K562 (cell line): ENCODE results near the gene TIGAR. TPM values are rescaled to one million over a fixed set of nuclear protein-coding genes. Genes with fewer than 3 reads are reported as not detected.

Experiments
- ATAC-seq: fragments of 200-7000 bp; cut with Tn5 transposase; 3 replicates; pipeline ENCODE4 v1.9.1; 2020; ENCODE audit warnings: moderate library complexity
- BruUV-seq: library from RNA; stranded (reverse); fragments of 400-500 nt; replicated peaks from 2 replicates; lab custom pipeline; 2021; lab: Mats Ljungman, UMichigan
- CTCF ChIA-PET: fragments of 300-600 bp; formaldehyde crosslinking; extraction: SDS; loops from one replicate; lab custom pipeline; 2021; ENCODE audit warnings: low intra/inter-chr PET ratio; lab: Yijun Ruan, JAX
- POLR2A ChIA-PET: fragments of 300-600, 350-650 bp; sonication (Branson Sonifier 250); formaldehyde crosslinking; extraction: SDS; loops from one replicate; lab custom pipeline; 2021; ENCODE audit warnings: antibody characterized with exemption, inconsistent platforms; lab: Yijun Ruan, JAX
- DNase-seq, 4 experiments: peaks; one replicate each; pipeline versions ENCODE4 v3.0.0 to v3.0.0-alpha.2; 2011 to 2018; ENCODE audit warnings: low spot score in 3 of 4, mixed read lengths in 3 of 4; ENCODE audit errors: extremely low read depth in 1 of 4
- FAIRE-seq: peaks from 2 replicates; lab custom pipeline; 2011; peaks lifted over from hg19 to GRCh38; lab: Jason Lieb, UNC
- H2AFZ ChIP-seq: 2 replicates; pipeline ENCODE4 v1.6.0; 2011; ENCODE audit warnings: low read depth, low read length, control low read depth, inconsistent platforms
- H3K27ac ChIP-seq: fragments of 200-600 bp; 3 replicates; pipeline ENCODE4 v1.8.0; 2011; ENCODE audit warnings: low read depth, mild to moderate bottlenecking, control low read depth, inconsistent platforms, low read length, moderate library complexity, mixed read lengths; ENCODE audit errors: extremely low read depth
- H3K27me3 ChIP-seq, 2 experiments: fragments of 300-600 bp in 1 of 2; 2 replicates in 1 of 2; 3 replicates in 1 of 2; pipeline versions ENCODE4 v1.6.0 to v1.8.0; 2011; ENCODE audit warnings: inconsistent platforms in 2 of 2, low read length in 2 of 2, mild to moderate bottlenecking in 1 of 2, mixed read lengths in 1 of 2, moderate library complexity in 1 of 2; ENCODE audit not compliant: control insufficient read depth in 2 of 2, insufficient read depth in 2 of 2
- H3K36me3 ChIP-seq: fragments of 300-600 bp; 3 replicates; pipeline ENCODE4 v1.8.0; 2011; ENCODE audit warnings: mild to moderate bottlenecking, low read length, inconsistent platforms; ENCODE audit not compliant: control insufficient read depth, insufficient read depth
- H3K4me1 ChIP-seq, 2 experiments: fragments of 200-600 bp in 1 of 2; replicated peaks in 1 of 2; 2 replicates in 1 of 2; 3 replicates in 1 of 2; pipeline versions ENCODE4 v1.5.1 to v1.8.0; 2011; ENCODE audit warnings: inconsistent platforms in 2 of 2, low read length in 2 of 2, mild to moderate bottlenecking in 1 of 2, mixed read lengths in 1 of 2, moderate library complexity in 1 of 2; ENCODE audit not compliant: control insufficient read depth in 2 of 2, insufficient read depth in 2 of 2
- H3K4me2 ChIP-seq: 2 replicates; pipeline ENCODE4 v1.6.1; 2011; ENCODE audit warnings: low read length, control low read depth, inconsistent platforms, mixed read lengths; ENCODE audit not compliant: insufficient read depth
- H3K4me3 ChIP-seq: fragments of 200-600 bp; sonication (generic), shearing (Covaris generic); 2 replicates; pipeline ENCODE4 v1.5.1; 2016; ENCODE audit warnings: control low read depth, inconsistent platforms
- H3K79me2 ChIP-seq: fragments of 200-600 bp; 3 replicates; pipeline ENCODE4 v1.8.0; 2011; ENCODE audit warnings: low read length, inconsistent platforms; ENCODE audit not compliant: control insufficient read depth, insufficient read depth
- H3K9ac ChIP-seq, 2 experiments: 2 replicates each; pipeline versions ENCODE4 v1.6.0 to v1.6.1; 2011; ENCODE audit warnings: low read depth in 2 of 2, low read length in 2 of 2, control low read depth in 1 of 2, inconsistent platforms in 1 of 2, mild to moderate bottlenecking in 1 of 2, mixed read lengths in 1 of 2; ENCODE audit not compliant: insufficient read depth in 1 of 2
- H3K9me1 ChIP-seq: one replicate; pipeline ENCODE4 v1.6.0; 2011; ENCODE audit warnings: inconsistent platforms, mild to moderate bottlenecking, low read length, moderate library complexity; ENCODE audit not compliant: control insufficient read depth, insufficient read depth
- H3K9me3 ChIP-seq: replicated peaks from 2 replicates; pipeline ENCODE4 v1.5.1; 2011; ENCODE audit warnings: low read depth, low read length, inconsistent platforms; ENCODE audit not compliant: control insufficient read depth, insufficient read depth
- H4K20me1 ChIP-seq: replicated peaks from 2 replicates; pipeline ENCODE4 v1.6.1; 2011; ENCODE audit warnings: low read length, inconsistent platforms, mixed read lengths; ENCODE audit not compliant: control insufficient read depth, insufficient read depth
- ARNT ChIP-seq, 2 experiments: fragments of 450-650 bp; IDR thresholded peaks; 2 replicates each; pipeline ENCODE4 v1.6.1; 2016; ENCODE audit warnings: mild to moderate bottlenecking in 1 of 2
- CAMTA2 ChIP-seq: fragments of 250-450 bp; sonication (Bioruptor Pico); conservative IDR thresholded peaks from 2 replicates; pipeline ENCODE4 v1.5.1; 2022
- CTCFL ChIP-seq: IDR thresholded peaks from 2 replicates; pipeline ENCODE4 v1.6.1; 2011; ENCODE audit warnings: borderline replicate concordance, low read depth, mild to moderate bottlenecking, moderate library complexity, low read length; ENCODE audit not compliant: insufficient read depth, poor library complexity, severe bottlenecking
- EGR1 ChIP-seq: fragments of 450-650 bp; conservative IDR thresholded peaks from 2 replicates; pipeline ENCODE4 v1.6.1; 2017; ENCODE audit warnings: mild to moderate bottlenecking
- EP300 ChIP-seq: IDR thresholded peaks from 2 replicates; pipeline ENCODE4 v1.6.1; 2012; ENCODE audit warnings: low read length, improper control_type of control experiment
- EP400 ChIP-seq: fragments of 450-650 bp; IDR thresholded peaks from 2 replicates; pipeline ENCODE4 v1.6.1; 2017; ENCODE audit warnings: antibody characterized with exemption, mild to moderate bottlenecking, moderate library complexity
- HNRNPLL ChIP-seq: fragments of 200-400 bp; formaldehyde crosslinking; IDR thresholded peaks from 2 replicates; pipeline ENCODE4 v1.6.1; 2017; ENCODE audit warnings: low read length, low read depth, mild to moderate bottlenecking; ENCODE audit not compliant: poor library complexity, severe bottlenecking
- KDM1A ChIP-seq, 2 experiments: fragments of 450-650 bp; IDR thresholded peaks; 2 replicates each; pipeline ENCODE4 v1.6.1; 2016; ENCODE audit warnings: mild to moderate bottlenecking in 2 of 2
- MYNN ChIP-seq, 2 experiments: sonication (generic); formaldehyde crosslinking in 1 of 2; IDR thresholded peaks; 2 replicates each; pipeline versions ENCODE4 v1.5.0 to v1.6.1; 2016 to 2020; ENCODE audit warnings: antibody characterized with exemption in 1 of 2, missing genetic modification reagents in 1 of 2
- NFIC ChIP-seq: fragments of 450-650 bp; IDR thresholded peaks from 2 replicates; pipeline ENCODE4 v1.6.1; 2017; ENCODE audit warnings: mild to moderate bottlenecking, inconsistent platforms
- PYGO2 ChIP-seq: fragments of 450-650 bp; IDR thresholded peaks from 2 replicates; pipeline ENCODE4 v1.6.1; 2016; ENCODE audit warnings: mild to moderate bottlenecking, missing genetic modification characterization, moderate library complexity, missing compliant biosample characterization
- SIN3B ChIP-seq: fragments of 450-650 bp; IDR thresholded peaks from 2 replicates; pipeline ENCODE4 v1.6.1; 2017; ENCODE audit warnings: low read depth, mild to moderate bottlenecking, moderate library complexity
- SRSF7 ChIP-seq: fragments of 200-400 bp; formaldehyde crosslinking; optimal IDR thresholded peaks from 2 replicates; pipeline ENCODE3; 2017; ENCODE audit warnings: mild to moderate bottlenecking, low read depth, low read length
- TCF7L2 ChIP-seq: fragments of 150-350 bp; IDR thresholded peaks from 2 replicates; pipeline ENCODE4 v1.6.1; 2016; ENCODE audit warnings: low read depth, mild to moderate bottlenecking, low read length, moderate library complexity
- TCFL5 ChIP-seq: fragments of 250-450 bp; sonication (Bioruptor Pico); conservative IDR thresholded peaks from 2 replicates; pipeline ENCODE4 v1.6.1; 2021; ENCODE audit warnings: mild to moderate bottlenecking, moderate library complexity, matching md5 sums
- TGIF2 ChIP-seq: sonication (generic); formaldehyde crosslinking; IDR thresholded peaks from 2 replicates; pipeline ENCODE4 v1.8.1; 2022; ENCODE audit warnings: mild to moderate bottlenecking, missing genetic modification reagents, moderate library complexity
- THAP7 ChIP-seq: fragments of 250-450 bp; sonication (Bioruptor Pico); IDR thresholded peaks from 2 replicates; pipeline ENCODE4 v1.5.0; 2021
- ZBED1 ChIP-seq: IDR thresholded peaks from 2 replicates; pipeline ENCODE4 v1.6.1; 2014
- ZC3H4 ChIP-seq: sonication (generic); formaldehyde crosslinking; IDR thresholded peaks from 2 replicates; pipeline ENCODE4 v1.9.0; 2021; ENCODE audit warnings: missing genetic modification reagents, borderline replicate concordance
- ZNF224 ChIP-seq: sonication (generic); formaldehyde crosslinking; IDR thresholded peaks from 2 replicates; pipeline ENCODE4 v1.8.0; 2022; ENCODE audit warnings: mild to moderate bottlenecking, missing genetic modification reagents
- ZNF316 ChIP-seq: fragments of 450-650 bp; IDR thresholded peaks from 2 replicates; pipeline ENCODE4 v1.6.1; 2016
- ZNF444 ChIP-seq: fragments of 250-450 bp; sonication (Bioruptor Pico); IDR thresholded peaks from 2 replicates; pipeline ENCODE4 v1.4.0; 2020; ENCODE audit warnings: mild to moderate bottlenecking, moderate library complexity
- ZNF583 ChIP-seq: fragments of 250-450 bp; sonication (Bioruptor Pico); IDR thresholded peaks from 2 replicates; pipeline ENCODE4 v1.4.0; 2020
- ZNF764 ChIP-seq: fragments of 250-450 bp; sonication (Bioruptor Pico); IDR thresholded peaks from 2 replicates; pipeline ENCODE4 v1.4.0; 2020; ENCODE audit warnings: low read depth, mild to moderate bottlenecking, moderate library complexity
- ZNF79 ChIP-seq: fragments of 250-450 bp; sonication (Bioruptor Pico); IDR thresholded peaks from 2 replicates; pipeline ENCODE4 v1.4.0; 2020; ENCODE audit warnings: low read depth, mild to moderate bottlenecking, moderate library complexity
- WGBS: fragments of 100-300 bp; shearing (Covaris generic); methylation state at CpG from one replicate; pipeline ENCODE4 v1.1.6; 2016; ENCODE audit warnings: low coverage, mixed read lengths; ENCODE audit not compliant: insufficient coverage; ENCODE audit errors: missing lambda C conversion rate; 5-methylcytosine and 5-hydroxymethylcytosine counted together
- in situ Hi-C: fragments of 300-500 bp; cut with MboI; formaldehyde crosslinking; loops from 4 replicates; pipeline ENCODE4 v1.15.0; 2018; ENCODE audit warnings: inconsistent platforms, mixed read lengths
- intact Hi-C: fragments of 100-400 bp; cut with micrococcal nuclease; formaldehyde crosslinking; loops from 2 replicates; pipeline ENCODE4 v1.14.2; 2022
- polyA plus RNA-seq, 8 experiments: library from polyadenylated mRNA; depleted of rRNA in 4 of 8; stranded (reverse) in 5 of 8; unstranded in 3 of 8; fragments of >200 nt; fragmentation: Nextera tagmentation in 2 of 8; fragmentation: Illumina TruSeq in 1 of 8; extraction: Ambion mirVana in 2 of 8; extraction: Trizol in 1 of 8; gene quantifications; 2 replicates each; pipeline versions ENCODE4 v1.2.1 to v1.2.3, GENCODE V29; 2011 to 2014; ENCODE audit warnings: inconsistent platforms in 1 of 8, missing spikeins in 1 of 8
- total RNA-seq, 7 experiments: library from RNA; depleted of rRNA in 6 of 7; stranded (reverse); fragments of >200 nt in 6 of 7; fragmentation: Illumina TruSeq in 2 of 7; extraction: Trizol in 2 of 7; gene quantifications; 2 replicates each; pipeline versions ENCODE4 v1.2.1 to v1.2.3, GENCODE V29; 2011 to 2021; ENCODE audit warnings: low replicate concordance in 1 of 7

TIGAR gene
- total and polyA plus RNA-seq, 9 of the 15 experiments (the other 6 are each of a cell fraction or from before 2014, with no cell fraction given) = 0.11 to 1.0 (median 0.53) TPM; not detected in 2

DNA sequence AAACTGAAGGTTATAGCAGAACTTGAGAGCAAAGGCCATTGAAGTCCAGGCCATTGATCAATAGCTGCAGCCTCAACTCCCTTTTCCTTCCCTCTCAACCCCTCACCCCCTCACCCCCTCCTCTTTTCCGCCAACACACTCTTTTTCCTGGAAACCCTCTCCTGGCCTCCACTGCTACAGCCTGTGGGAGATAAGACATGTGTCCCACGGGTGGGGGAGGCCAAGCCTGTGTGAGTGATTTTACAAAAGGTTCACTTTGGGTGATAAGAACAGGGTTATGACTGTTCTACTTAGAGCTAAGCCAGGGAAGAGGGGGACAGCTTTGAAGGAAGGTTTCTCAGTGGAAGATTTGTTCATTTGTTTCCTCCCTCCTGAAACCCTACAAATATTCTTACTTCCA is 67.6 kb downstream of the TIGAR start:
- ATAC-seq (peak; percentile 94), DNase-seq (peak; percentile 52 to 89 (median 68)), FAIRE-seq (peak; percentile 95)
- Histone ChIP-seq H3K79me2 (no peaks in the 10 kb centered on the region), H3K9ac (peak overlapping the region in 1 of 2 experiments; percentile 34; a peak in 1 of 4 replicates), H2AFZ (peak overlapping the region; percentile 45; the same call in 1 of the 2 replicates), H3K27ac (peak overlapping the region; percentile 19), H3K4me3 (no peak overlapping the region), H3K9me3 (no peaks in the 10 kb centered on the region), H3K4me1 (peaks cover 12 to 23% of the 10 kb centered on the region in 2 experiments; a peak in 4 of 5 replicates), H3K36me3 (no peaks in the 10 kb centered on the region), H3K9me1 (no peaks in the 10 kb centered on the region), H4K20me1 (no peaks in the 10 kb centered on the region), H3K27me3 (no peaks in the 10 kb centered on the region), H3K4me2 (peak overlapping the region; percentile 63)
- POLR2A ChIA-PET = interaction anchor here (0.6 to 1.4 kb wide), 2 partner anchors 13 to 1033 kb away, joined by 3 read pairs; no protein-coding TSS in a partner anchor
- WGBS = no CpG with 5 or more reads among the region's 2 CpGs
- BruUV-seq = no TSS peak
- intact Hi-C loops (loop anchor here (5.0 kb wide), 1 partner anchor 34 kb away; no protein-coding TSS in a partner anchor), in situ Hi-C loops (no loop called here)
- CTCF ChIA-PET = interaction anchor here (0.6 kb wide), 1 partner anchor 139 kb away, joined by 3 read pairs; no protein-coding TSS in a partner anchor
- TF ChIP-seq ZBED1 (no peak), THAP7 (CRISPR knock-in tag) (no peak), PYGO2 (tag) (no peak), HNRNPLL (no peak), ZNF764 (CRISPR knock-in tag) (no peak), ZNF583 (CRISPR knock-in tag) (no peak), CAMTA2 (CRISPR knock-in tag) (no peak), EP300 (peak; percentile 83), KDM1A (IDR thresholded peaks at IDR 0.05) (peak; percentile 94), ARNT (IDR thresholded peaks at IDR 0.05) (peak in 1 of 2 experiments; percentile 59; a peak in 1 of 4 replicates), TCFL5 (CRISPR knock-in tag) (no peak), EGR1 (peak; percentile 92), SRSF7 (no peak), ZC3H4 (no peak), MYNN (IDR thresholded peaks at IDR 0.05) (no peak), MYNN (CRISPR knock-in tag; IDR thresholded peaks at IDR 0.05) (no peak), TGIF2 (CRISPR knock-in tag) (no peak), ZNF79 (CRISPR knock-in tag) (no peak), NFIC (peak; percentile 78), EP400 (peak; percentile 46; the same call in 1 of the 2 replicates), TCF7L2 (no peak), ZNF444 (no peak), SIN3B (no peak), CTCFL (no peak), ZNF224 (CRISPR knock-in tag) (no peak), ZNF316 (no peak)
